ENCODE data around the gene COPS3. TPM values are rescaled to one million over a fixed set of nuclear protein-coding genes. Genes with fewer than 3 reads are reported as not detected.

COPS3 gene
- total and polyA plus RNA-seq, 9 of the 15 experiments (the other 6 are each of a cell fraction or from before 2014, with no cell fraction given), result 92.4 to 295 (median 167) TPM

DNA sequence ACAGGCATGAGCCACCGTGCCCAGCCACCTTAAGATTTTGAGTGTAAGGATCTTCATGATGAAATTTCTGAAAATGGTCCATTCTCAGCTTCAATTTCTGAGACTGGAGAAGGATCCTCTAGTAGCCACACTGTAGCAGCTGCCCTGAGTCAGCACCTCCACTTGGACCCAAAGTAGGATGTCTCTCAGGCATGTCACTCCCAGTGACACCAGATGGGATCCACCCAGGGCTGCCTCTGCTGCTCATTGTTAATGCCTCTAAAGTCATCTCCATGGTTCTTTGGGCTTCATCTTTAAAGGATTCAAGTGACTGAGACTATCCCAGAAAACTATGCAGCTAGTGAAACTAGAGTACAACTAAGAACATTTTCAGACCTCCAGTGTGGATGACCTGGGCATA, 82.8 kb downstream of the COPS3 start:
- 0 out of 3 replicates have a peak, but pooled peaks have one; percentile 39 for ATAC-seq
- Histone ChIP-seq H3K27me3 (ENCODE audit: control insufficient read depth in 2 of 2, insufficient read depth in 2 of 2, low read length in 2 of 2) (no peaks in the 10 kb centered on the region), H3K9me3 (replicated peaks; ENCODE audit: control insufficient read depth, insufficient read depth, low read depth, low read length) (no peaks in the 10 kb centered on the region), H3K79me2 (ENCODE audit: control insufficient read depth, insufficient read depth, low read length) (peaks cover 21% of the 10 kb centered on the region), H3K27ac (ENCODE audit: extremely low read depth, low read depth, low read length) (no peak overlapping the region), H3K4me2 (ENCODE audit: insufficient read depth, low read length) (no peak overlapping the region), H3K9ac (ENCODE audit: insufficient read depth in 1 of 2, low read depth in 2 of 2, low read length in 2 of 2) (no peak overlapping the region), H3K9me1 (ENCODE audit: control insufficient read depth, insufficient read depth, low read length) (no peaks in the 10 kb centered on the region), H3K4me1 (replicated peaks in 1 of 2; ENCODE audit: control insufficient read depth in 2 of 2, insufficient read depth in 2 of 2, low read length in 2 of 2) (peaks cover 0 to 5% of the 10 kb centered on the region in 2 experiments; a peak in 2 of 5 replicates), H4K20me1 (replicated peaks; ENCODE audit: control insufficient read depth, insufficient read depth, low read length) (no peaks in the 10 kb centered on the region), H3K4me3 (no peak overlapping the region), H2AFZ (ENCODE audit: low read depth, low read length) (no peak overlapping the region), H3K36me3 (ENCODE audit: control insufficient read depth, insufficient read depth, low read length) (peaks cover 32% of the 10 kb centered on the region; the same call in 2 of the 3 replicates)
- no peak for FAIRE-seq
- no peak for DNase-seq (ENCODE audit: extremely low read depth in 1 of 4, low spot score in 3 of 4)
- POLR2A ChIA-PET, result interaction anchor here (1.0 kb wide), 1 partner anchor 298 kb away, joined by 3 read pairs; no protein-coding TSS in a partner anchor
- BruUV-seq (replicated peaks), result no TSS peak
- intact Hi-C loops (cut with micrococcal nuclease), result no loop called here
- in situ Hi-C loops (cut with MboI), result no loop called here
- TF ChIP-seq, protein P1, sequence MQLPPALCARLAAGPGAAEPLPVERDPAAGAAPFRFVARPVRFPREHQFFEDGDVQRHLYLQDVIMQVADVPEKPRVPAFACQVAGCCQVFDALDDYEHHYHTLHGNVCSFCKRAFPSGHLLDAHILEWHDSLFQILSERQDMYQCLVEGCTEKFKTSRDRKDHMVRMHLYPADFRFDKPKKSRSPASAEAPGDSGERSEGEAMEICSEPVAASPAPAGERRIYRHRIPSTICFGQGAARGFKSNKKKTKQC (CRISPR knock-in tag; IDR thresholded peaks at IDR 0.05), result no peak
- no peak for TF ChIP-seq SREBF2 (CRISPR knock-in tag; IDR thresholded peaks at IDR 0.05)
- TF ChIP-seq IRF2 (CRISPR knock-in tag; IDR thresholded peaks at IDR 0.05), result no peak
- WGBS (ENCODE audit: insufficient coverage, low coverage, missing lambda C conversion rate), result 100% methylated on average over 1 of the region's 1 CpG
- CTCF ChIA-PET (ENCODE audit: low intra/inter-chr PET ratio), result no interaction called here

DNA sequence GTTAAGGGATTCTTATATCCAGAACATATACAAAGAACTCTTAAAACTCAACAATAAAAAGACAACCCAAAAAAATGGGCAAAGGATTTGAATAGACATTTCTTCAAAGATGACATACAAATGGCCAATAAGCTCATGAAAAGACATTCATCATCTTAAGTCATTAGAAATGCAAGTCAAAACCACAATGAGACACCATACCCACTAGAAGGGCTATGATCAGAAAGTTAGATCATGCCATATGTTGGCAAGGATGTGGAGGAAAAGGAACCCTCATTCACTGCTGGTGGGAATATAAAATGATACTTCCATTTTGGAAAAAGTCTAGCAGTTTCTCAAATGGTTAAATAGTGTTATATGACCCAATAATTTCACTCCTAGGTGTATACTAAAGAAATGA, 84.3 kb downstream of the COPS3 start:
- ATAC-seq, result no peak
- ChIA-PET CTCF (ENCODE audit: low intra/inter-chr PET ratio) (no interaction called here), POLR2A (interaction anchor here (1.6 kb wide), 1 partner anchor 30 kb away, joined by 4 read pairs; no protein-coding TSS in a partner anchor)
- Histone ChIP-seq H3K79me2 (ENCODE audit: control insufficient read depth, insufficient read depth, low read length) (peaks cover 7% of the 10 kb centered on the region; the same call in 2 of the 3 replicates), H3K4me3 (no peak overlapping the region), H4K20me1 (replicated peaks; ENCODE audit: control insufficient read depth, insufficient read depth, low read length) (no peaks in the 10 kb centered on the region), H3K27ac (ENCODE audit: extremely low read depth, low read depth, low read length) (no peak overlapping the region), H3K9me3 (replicated peaks; ENCODE audit: control insufficient read depth, insufficient read depth, low read depth, low read length) (no peaks in the 10 kb centered on the region), H3K9me1 (ENCODE audit: control insufficient read depth, insufficient read depth, low read length) (no peaks in the 10 kb centered on the region), H3K27me3 (ENCODE audit: control insufficient read depth in 2 of 2, insufficient read depth in 2 of 2, low read length in 2 of 2) (no peaks in the 10 kb centered on the region), H3K4me2 (ENCODE audit: insufficient read depth, low read length) (no peak overlapping the region), H3K4me1 (replicated peaks in 1 of 2; ENCODE audit: control insufficient read depth in 2 of 2, insufficient read depth in 2 of 2, low read length in 2 of 2) (no peaks in the 10 kb centered on the region; a peak in 1 of 5 replicates), H2AFZ (ENCODE audit: low read depth, low read length) (no peak overlapping the region), H3K9ac (ENCODE audit: insufficient read depth in 1 of 2, low read depth in 2 of 2, low read length in 2 of 2) (no peak overlapping the region), H3K36me3 (ENCODE audit: control insufficient read depth, insufficient read depth, low read length) (peaks cover 17% of the 10 kb centered on the region; the same call in 1 of the 3 replicates)
- in situ Hi-C loops (cut with MboI) (no loop called here), intact Hi-C loops (cut with micrococcal nuclease) (no loop called here)
- no peak for FAIRE-seq
- no peak for DNase-seq (ENCODE audit: extremely low read depth in 1 of 4, low spot score in 3 of 4)
- BruUV-seq (replicated peaks), result no TSS peak
- TF ChIP-seq ZNF764 (CRISPR knock-in tag; IDR thresholded peaks at IDR 0.05; ENCODE audit: low read depth), result no peak
- TF ChIP-seq REST (IDR thresholded peaks at IDR 0.05; ENCODE audit: borderline replicate concordance), result no peak
- TF ChIP-seq REST (CRISPR knock-in tag; IDR thresholded peaks at IDR 0.05; ENCODE audit: low read depth), result no peak

All from K562 (cell line).